ENCODE data around the gene NLN. TPM values are rescaled to one million over a fixed set of nuclear protein-coding genes. Genes with fewer than 3 reads are reported as not detected.
"Not testable (repeated sequence)": the region's sequence is repeated elsewhere in the genome, so short reads cannot be mapped to it uniquely, and the experiment has no call there.

Gene NLN
- total RNA-seq, 1 donor from 2014 or later = 13.8 TPM

DNA sequence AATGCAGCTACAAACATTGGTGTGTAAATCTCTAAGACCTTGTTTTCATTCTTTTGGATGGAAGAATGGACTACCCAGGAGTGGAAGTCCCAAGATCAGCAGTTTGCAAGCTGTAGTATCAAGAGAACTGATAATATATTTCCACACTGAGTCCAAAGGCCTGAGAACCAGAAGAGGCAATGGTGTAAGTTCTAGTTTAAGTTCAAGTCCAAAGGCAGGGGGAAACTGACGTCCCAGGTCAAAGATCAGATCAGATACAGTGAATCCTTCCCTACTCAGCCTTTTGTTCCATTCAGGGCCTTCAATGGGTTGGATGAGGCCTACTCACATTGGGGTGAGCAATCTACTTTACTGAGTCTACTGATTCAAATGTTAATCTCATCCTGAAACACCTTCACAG, 124.1 kb downstream of the NLN start:
- Histone ChIP-seq H3K9me3 (no peaks in the 10 kb centered on the region), H3K4me3 (no peak overlapping the region), H3K4me1 (no peaks in the 10 kb centered on the region), H3K27ac (no peak overlapping the region), H3K36me3 (no peaks in the 10 kb centered on the region), H3K27me3 (ENCODE audit: low read depth) (no peaks in the 10 kb centered on the region)
- intact Hi-C loops (cut with DNase I) = no loop called here
- ATAC-seq (no peak), DNase-seq (no peak)
- TF ChIP-seq, protein P1, sequence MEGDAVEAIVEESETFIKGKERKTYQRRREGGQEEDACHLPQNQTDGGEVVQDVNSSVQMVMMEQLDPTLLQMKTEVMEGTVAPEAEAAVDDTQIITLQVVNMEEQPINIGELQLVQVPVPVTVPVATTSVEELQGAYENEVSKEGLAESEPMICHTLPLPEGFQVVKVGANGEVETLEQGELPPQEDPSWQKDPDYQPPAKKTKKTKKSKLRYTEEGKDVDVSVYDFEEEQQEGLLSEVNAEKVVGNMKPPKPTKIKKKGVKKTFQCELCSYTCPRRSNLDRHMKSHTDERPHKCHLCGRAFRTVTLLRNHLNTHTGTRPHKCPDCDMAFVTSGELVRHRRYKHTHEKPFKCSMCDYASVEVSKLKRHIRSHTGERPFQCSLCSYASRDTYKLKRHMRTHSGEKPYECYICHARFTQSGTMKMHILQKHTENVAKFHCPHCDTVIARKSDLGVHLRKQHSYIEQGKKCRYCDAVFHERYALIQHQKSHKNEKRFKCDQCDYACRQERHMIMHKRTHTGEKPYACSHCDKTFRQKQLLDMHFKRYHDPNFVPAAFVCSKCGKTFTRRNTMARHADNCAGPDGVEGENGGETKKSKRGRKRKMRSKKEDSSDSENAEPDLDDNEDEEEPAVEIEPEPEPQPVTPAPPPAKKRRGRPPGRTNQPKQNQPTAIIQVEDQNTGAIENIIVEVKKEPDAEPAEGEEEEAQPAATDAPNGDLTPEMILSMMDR (IDR thresholded peaks at IDR 0.05) = no peak

DNA sequence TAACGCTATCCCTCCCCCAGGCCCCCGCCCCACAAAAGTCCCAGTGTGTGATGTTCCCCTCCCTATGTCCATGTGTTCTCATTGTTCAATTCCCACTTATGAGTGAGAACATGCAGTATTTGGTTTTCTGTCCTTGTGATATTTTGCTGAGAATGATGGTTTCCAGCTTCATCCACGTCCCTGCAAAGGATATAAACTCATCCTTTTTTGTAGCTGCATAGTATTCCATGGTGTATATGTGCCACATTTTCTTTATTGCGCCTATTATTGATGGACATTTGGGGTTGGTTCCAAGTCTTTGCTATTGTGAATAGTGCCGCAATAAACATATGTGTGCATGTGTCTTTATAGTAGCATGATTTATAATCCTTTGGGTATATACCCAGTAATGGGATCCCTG, 125.0 kb downstream of the NLN start:
- DNase-seq; H3K4me1 ChIP-seq; H3K27ac ChIP-seq; intact Hi-C loops (cut with DNase I); H3K36me3 ChIP-seq; H3K27me3 ChIP-seq (ENCODE audit: low read depth); H3K9me3 ChIP-seq; H3K4me3 ChIP-seq; ATAC-seq: not testable (repeated sequence)

DNA sequence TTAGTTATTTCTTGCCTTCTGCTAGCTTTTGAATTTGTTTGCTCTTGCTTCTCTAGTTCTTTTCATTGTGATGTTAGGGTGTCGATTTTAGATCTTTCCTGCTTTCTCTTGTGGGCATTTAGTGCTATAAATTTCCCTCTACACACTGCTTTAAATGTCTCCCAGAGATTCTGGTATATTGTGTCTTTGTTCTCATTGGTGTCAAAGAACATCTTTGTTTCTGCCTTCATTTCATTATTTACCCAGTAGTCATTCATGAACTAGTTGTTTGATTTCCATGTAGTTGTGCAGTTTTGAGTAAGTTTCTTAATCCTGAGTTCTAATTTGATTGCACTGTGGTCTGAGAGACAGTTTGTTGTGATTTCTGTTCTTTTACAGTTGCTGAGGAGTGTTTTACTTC, 127.9 kb downstream of the NLN start:
- H3K36me3 ChIP-seq; H3K4me1 ChIP-seq; H3K9me3 ChIP-seq; DNase-seq; H3K27ac ChIP-seq; H3K4me3 ChIP-seq; H3K27me3 ChIP-seq (ENCODE audit: low read depth); intact Hi-C loops (cut with DNase I); ATAC-seq: not testable (repeated sequence)

DNA sequence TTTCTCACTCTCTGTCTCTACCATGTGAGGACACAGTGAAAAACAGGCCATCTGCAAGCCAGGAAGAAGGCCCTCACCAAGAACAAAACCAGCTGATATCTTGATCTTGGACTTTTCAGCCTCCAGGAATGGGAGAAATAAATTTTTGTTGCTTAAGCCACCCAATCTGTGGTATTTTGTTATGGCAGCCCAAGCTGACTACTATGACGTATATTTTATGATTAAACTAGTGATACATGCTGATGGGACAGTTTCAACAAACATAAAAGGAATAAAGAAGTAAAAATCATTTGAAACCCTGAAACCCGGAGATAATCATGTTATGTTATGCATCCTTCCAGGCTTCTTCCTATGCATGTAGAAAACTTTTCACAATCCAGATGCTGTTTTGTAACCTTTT, 132.9 kb downstream of the NLN start:
- ATAC-seq = no peak
- H3K4me3 ChIP-seq = no peak overlapping the region
- H3K27me3 ChIP-seq (ENCODE audit: low read depth) = no peaks in the 10 kb centered on the region
- intact Hi-C loops (cut with DNase I) = no loop called here
- no peak overlapping the region for H3K27ac ChIP-seq
- no peaks in the 10 kb centered on the region for H3K4me1 ChIP-seq
- no peak for DNase-seq
- no peaks in the 10 kb centered on the region for H3K36me3 ChIP-seq
- TF ChIP-seq, protein P1 (IDR thresholded peaks at IDR 0.05) = no peak
- H3K9me3 ChIP-seq = no peaks in the 10 kb centered on the region

DNA sequence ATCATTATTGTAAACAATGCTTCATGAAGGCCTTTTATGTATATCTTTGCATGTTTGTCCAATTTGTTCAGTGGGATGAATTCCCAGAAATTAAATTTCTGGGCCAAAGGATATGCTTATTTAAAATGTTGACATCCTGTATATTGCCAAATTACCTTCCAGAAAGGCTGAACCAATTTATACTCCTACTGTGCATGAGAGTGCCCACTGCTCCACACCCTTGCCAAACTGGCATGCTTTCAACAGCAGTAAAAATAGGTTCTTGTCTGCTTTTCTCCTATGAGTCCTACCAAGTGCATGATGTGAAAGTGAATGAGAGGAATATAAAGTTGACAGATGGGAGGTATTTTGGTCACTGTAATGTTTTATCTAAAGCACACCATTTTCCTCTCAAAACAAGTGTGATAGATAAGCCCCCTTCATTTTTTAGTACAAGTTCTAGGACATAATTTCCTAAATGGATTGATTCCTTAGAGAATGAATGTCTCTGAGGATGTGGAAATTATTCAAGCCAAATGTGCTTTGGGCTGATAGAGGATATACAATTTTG, 133.8 kb downstream of the NLN start:
- no peaks in the 10 kb centered on the region for H3K4me1 ChIP-seq
- no peak overlapping the region for H3K4me3 ChIP-seq
- DNase-seq = no peak
- intact Hi-C loops (cut with DNase I) = no loop called here
- ATAC-seq = no peak
- no peak overlapping the region for H3K27ac ChIP-seq
- no peaks in the 10 kb centered on the region for H3K9me3 ChIP-seq
- no peaks in the 10 kb centered on the region for H3K27me3 ChIP-seq (ENCODE audit: low read depth)
- TF ChIP-seq, protein P1 (IDR thresholded peaks at IDR 0.05) = no peak
- no peaks in the 10 kb centered on the region for H3K36me3 ChIP-seq

DNA sequence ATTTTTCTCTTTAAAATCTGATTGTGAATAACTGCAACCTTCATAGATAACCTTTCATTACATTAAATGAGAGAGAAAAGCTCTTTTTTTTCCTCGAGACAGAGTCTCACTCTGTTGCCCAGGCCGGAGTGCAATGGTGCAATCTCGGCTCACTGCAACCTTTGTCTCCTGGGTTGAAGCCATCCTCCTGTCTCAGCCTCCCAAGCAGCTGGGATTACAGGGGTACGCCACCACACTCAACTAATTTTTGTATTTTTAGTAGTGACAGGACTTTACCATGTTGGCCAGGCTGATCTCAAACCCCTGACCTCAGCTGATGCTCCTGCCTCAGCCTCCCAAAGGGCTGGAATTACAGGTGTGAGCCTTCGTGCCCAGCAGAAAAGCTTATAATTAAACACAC, 134.5 kb downstream of the NLN start:
- no peak for ATAC-seq
- H3K4me1 ChIP-seq = no peaks in the 10 kb centered on the region
- H3K36me3 ChIP-seq = no peaks in the 10 kb centered on the region
- intact Hi-C loops (cut with DNase I) = no loop called here
- TF ChIP-seq, protein P1 (IDR thresholded peaks at IDR 0.05) = no peak
- DNase-seq = no peak
- H3K27me3 ChIP-seq (ENCODE audit: low read depth) = no peaks in the 10 kb centered on the region
- H3K27ac ChIP-seq = no peak overlapping the region
- no peaks in the 10 kb centered on the region for H3K9me3 ChIP-seq
- no peak overlapping the region for H3K4me3 ChIP-seq

DNA sequence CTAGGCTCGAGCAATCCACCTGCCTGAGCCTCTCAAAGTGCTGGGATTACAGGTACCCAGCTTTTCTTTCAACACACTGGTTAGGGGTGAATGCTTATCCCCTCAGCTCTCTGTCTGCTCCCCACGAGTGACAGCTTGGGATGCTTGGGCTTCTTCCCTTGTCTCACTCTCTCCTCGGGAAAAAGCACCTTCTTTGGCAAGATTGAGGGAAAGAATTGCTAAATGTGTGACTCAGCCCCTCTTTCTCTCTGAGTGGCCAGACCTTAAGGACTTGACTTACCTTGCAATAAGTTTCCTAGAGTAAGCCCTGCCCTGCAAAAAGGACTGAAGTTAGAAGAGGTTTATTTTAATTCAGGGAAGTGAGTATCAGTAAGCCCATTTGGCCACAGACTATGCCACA, 136.3 kb downstream of the NLN start:
- intact Hi-C loops (cut with DNase I) = no loop called here
- Histone ChIP-seq H3K27me3 (ENCODE audit: low read depth) (no peaks in the 10 kb centered on the region), H3K9me3 (no peaks in the 10 kb centered on the region), H3K27ac (no peak overlapping the region), H3K4me3 (no peak overlapping the region), H3K4me1 (peaks cover 4% of the 10 kb centered on the region), H3K36me3 (no peaks in the 10 kb centered on the region)
- ATAC-seq (no peak), DNase-seq (no peak)
- TF ChIP-seq, protein P1 (IDR thresholded peaks at IDR 0.05) = no peak
